GM21526 (cell line): ENCODE results near the gene ARHGEF7.

Source experiments
- ATAC-seq: cut with Tn5 transposase; IDR thresholded peaks from one replicate; pipeline ENCODE4 v1.9.1; 2021; ENCODE audit warnings: moderate library complexity; ENCODE audit not compliant: unreplicated experiment, low FRiP score

Gene ARHGEF7

GRCh38 chr13:111287201-111287600, 172.1 kb downstream of the ARHGEF7 start:
- ATAC-seq: no peak

- ATAC-seq: no peak
Measured at GRCh38 chr13:111288276-111288675, 173.2 kb downstream of the ARHGEF7 start.

GRCh38 chr13:111289251-111289650, 174.1 kb downstream of the ARHGEF7 start:
- no peak for ATAC-seq

- no peak for ATAC-seq
Measured at GRCh38 chr13:111291908-111292307, 176.8 kb downstream of the ARHGEF7 start.

GRCh38 chr13:111292710-111293485, 177.8 kb downstream of the ARHGEF7 start:
- no peak for ATAC-seq

- ATAC-seq: no peak
Measured at GRCh38 chr13:111295886-111296285, 180.8 kb downstream of the ARHGEF7 start.

GRCh38 chr13:111296417-111296816, 181.3 kb downstream of the ARHGEF7 start:
- ATAC-seq: no peak

- no peak for ATAC-seq
Measured at GRCh38 chr13:111298214-111298975, 183.3 kb downstream of the ARHGEF7 start.

- no peak for ATAC-seq
Measured at GRCh38 chr13:111302045-111302726, 187.1 kb downstream of the ARHGEF7 start.

GRCh38 chr13:111303559-111303958, 188.4 kb downstream of the ARHGEF7 start:
- no peak for ATAC-seq

GRCh38 chr13:111304041-111304544, 189.0 kb downstream of the ARHGEF7 start:
- peak; percentile 90 for ATAC-seq

- ATAC-seq: no peak
Measured at GRCh38 chr13:111304603-111305289, 189.6 kb downstream of the ARHGEF7 start.

GRCh38 chr13:111312944-111313590, 198.0 kb downstream of the ARHGEF7 start:
- no peak for ATAC-seq

GRCh38 chr13:111313911-111314425, 198.9 kb downstream of the ARHGEF7 start:
- no peak for ATAC-seq

GRCh38 chr13:111314852-111315251, 199.7 kb downstream of the ARHGEF7 start:
- ATAC-seq: no peak

GRCh38 chr13:111315347-111315995, 200.4 kb downstream of the ARHGEF7 start:
- ATAC-seq: no peak

GRCh38 chr13:111316161-111316730, 201.1 kb downstream of the ARHGEF7 start:
- no peak for ATAC-seq

- no peak for ATAC-seq
Measured at GRCh38 chr13:111317042-111317550, 202.0 kb downstream of the ARHGEF7 start.
